Fibroblast of skin of right biceps (primary cell): ENCODE data around the gene CABLES2.
"Not testable (repeated sequence)": the region's sequence is repeated elsewhere in the genome, so short reads cannot be mapped to it uniquely, and the experiment has no call there.

Experiments
- DNase-seq: peaks from one replicate; pipeline ENCODE4 v3.0.0-alpha.2; 2013

The CABLES2 gene

DNA sequence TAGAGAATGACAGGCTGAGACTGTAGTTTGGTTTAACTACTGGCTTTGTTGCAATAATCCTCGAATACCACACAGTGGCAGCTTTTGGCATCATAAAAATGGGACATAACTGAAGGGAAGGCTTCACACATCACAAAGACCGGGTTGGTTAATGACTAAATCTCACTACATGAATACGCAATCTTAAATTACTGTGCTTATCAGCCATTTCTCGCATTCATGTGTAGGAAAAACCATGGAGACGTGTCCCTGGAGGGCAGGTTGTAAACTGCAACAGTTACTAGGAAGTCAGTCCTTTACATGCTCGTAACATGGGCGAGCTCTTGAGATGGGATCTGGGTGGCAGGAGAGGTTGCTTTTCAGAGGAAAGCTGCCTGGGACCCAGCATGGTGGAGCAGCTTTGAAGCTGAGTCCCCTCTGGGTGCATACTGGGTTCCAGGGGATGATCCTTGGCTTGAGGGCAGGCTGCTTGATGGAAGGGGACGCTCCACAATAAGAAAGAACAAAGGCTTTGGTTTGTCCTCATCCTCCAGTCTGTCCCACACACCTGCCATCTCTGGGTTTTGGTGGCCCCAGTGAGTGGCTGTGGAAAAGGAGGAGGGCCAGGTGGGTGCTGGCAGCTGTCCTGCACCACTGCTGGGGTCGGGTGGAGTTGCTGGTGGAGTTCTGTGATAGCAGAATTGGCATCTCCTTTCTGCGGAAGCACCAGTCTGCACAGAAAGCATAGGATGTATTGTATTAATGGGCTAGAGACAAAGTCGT is 18.1 kb downstream of the CABLES2 start:
- no peak for DNase-seq

DNA sequence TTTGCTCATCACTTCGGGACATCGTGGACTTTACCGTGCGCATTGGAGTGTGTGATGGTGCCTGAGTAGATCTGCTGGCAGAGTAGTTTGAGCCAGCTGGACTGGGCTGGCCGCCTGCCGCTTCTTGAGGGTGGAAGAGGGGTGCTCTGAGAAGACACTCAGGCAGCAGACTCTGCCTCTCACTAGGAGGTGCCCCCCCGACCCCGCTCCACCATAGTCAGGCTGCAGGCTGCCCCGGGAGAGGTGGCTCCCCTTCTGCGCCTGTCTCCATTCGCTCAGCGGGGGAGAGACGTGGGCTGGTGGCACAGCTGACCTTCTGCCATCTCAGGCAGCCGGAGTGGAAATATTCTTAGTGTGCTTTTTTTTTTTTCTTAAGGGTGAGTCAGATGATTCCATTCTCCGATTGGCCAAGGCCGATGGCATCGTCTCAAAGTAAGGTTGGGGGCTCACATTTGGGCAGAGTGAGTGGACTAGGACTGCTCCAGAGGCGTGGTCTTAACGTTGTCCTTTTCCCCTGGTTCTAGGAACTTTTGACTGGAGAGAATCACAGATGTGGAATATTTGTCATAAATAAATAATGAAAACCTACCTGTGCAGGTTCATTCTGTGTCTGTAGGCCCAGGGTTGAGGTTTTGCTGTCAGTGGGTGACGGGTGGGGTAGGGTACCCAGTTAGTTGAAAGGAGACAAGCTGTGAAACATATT is 19.0 kb downstream of the CABLES2 start:
- DNase-seq, result no peak

DNA sequence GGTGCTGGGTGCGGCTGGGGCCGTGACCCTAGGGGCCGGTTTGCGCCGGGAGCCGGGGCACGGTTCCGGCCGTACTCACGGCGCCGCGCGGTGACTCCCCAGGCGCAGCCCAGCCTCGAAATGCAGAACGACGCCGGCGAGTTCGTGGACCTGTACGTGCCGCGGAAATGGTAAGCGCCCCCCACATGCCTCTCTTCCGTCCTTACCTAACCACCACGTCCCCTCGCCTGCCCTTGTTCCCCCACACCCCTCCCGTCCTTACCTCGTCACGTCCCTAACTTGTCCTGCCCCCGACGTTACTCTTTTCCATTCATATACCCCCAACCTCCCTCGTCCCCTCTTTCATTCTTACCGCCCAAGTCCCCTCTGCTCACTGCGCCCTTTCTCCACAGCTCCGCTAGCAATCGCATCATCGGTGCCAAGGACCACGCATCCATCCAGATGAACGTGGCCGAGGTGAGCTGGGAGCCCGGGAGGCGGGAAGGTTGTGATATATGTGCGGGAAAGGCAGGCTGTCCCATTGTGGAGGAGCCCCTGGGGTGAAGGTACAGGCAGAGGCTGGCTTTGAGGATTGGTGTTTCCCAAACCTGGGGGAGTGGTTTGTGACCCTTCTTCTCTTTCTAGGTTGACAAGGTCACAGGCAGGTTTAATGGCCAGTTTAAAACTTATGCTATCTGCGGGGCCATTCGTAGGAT is 19.7 kb downstream of the CABLES2 start:
- no peak for DNase-seq

DNA sequence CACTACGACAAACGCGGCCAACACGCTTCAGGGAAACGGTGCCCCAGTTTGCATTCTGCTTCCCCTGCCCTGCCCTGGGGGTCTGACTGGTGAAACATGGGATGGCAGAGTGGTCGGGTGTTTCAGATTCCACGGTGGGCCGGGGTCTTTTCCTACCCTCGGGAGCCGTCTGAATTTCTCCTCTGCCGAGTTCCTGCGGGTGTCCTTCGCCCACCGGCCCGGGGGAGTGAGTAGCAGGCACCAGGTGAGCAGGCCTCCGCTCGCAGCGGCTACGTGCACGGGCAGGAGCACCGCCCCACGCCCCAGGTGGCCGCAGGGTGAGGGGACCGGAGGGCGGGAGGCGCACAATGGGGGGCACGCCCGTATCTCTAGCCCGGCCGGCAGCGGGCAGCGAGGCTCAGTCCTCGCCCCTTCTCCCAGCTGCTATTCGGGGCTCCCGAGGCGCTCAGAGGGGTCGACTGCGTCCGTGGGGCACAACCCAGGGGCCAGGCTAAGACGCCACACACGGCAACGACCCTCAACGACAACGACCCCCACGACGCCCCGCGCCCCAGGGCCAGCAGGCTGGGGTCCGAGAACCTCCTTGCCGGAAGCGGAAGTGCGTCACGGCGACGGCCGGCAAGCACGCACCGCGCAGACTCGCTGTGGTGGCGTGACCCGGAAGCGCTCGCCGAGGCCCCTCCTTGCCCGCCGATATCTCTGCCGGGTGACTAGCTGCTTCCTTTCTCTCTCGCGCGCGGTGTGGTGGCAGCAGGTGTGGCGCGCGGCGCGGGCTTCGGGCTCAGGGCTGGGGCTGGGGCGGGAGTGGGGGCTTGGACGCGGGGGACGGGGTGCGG is 20.5 kb downstream of the CABLES2 start, which contains the start of gene RPS21:
TSS of gene RPS21 (plus strand) at position 721 of the 836 bp plus-strand sequence. CDS start 236 bp downstream, outside the sequence.
- DNase-seq, result peak; percentile 90

DNA sequence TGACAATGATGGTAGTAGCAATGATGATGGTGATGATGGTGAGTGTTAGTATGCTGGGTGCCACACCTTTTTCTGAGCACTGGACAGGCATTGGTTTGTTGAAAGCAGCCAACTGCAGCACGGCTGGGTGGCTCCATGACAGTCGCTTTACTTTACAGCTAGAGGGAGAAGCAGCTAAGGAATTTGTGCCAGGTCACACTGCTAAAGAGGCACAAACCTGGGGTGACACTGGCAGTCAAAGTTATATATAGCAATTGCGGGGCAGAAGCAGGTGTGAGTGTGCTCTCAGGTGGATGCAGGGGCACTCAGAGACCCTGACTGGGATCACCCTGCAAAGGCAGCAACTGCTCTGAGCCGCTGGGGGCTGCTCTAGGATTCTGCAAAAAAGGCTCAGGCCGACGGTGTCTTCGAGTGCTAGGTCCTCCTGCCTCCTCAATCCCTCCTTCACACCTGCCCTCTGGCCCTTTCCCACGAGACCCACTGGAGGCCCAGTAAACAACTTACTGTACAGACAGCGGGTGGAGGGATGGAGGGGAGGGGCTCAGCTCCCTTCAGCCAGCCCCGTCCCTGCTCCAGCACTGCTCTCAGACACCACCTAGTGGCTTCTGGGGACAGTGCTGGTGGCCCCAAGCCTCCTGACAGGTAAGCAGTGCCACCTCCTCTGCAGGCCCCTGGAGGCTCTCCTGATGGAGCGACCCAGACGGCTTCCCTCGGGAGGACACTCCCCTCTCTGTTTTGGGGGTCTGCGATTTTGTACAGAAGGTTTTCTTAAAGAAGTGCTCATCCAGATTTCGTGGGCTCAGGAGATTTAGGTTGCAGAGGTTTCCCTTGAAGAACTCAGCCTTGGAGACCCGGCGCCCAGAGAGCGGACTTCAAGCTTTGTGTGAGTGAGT is 24.5 kb downstream of the CABLES2 start:
- DNase-seq, result peak; percentile 67

DNA sequence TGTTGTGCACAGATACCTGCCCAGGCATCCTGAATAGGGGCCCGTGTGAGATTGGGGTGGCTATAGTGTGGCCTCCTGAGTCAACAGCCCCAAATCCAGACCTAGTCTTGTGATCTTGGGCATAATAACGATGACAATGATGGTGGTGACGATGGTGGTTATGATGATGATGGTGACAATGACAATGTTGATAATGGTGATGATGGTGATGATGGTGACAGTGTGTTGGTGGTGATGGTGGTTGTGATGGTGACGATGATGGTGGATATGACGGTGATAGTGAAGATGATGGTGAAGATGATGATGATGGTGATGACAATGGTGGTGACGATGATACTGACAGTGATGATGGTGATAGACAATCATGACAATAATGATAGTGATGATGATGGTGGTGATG is 25.2 kb downstream of the CABLES2 start:
- no peak for DNase-seq

DNA sequence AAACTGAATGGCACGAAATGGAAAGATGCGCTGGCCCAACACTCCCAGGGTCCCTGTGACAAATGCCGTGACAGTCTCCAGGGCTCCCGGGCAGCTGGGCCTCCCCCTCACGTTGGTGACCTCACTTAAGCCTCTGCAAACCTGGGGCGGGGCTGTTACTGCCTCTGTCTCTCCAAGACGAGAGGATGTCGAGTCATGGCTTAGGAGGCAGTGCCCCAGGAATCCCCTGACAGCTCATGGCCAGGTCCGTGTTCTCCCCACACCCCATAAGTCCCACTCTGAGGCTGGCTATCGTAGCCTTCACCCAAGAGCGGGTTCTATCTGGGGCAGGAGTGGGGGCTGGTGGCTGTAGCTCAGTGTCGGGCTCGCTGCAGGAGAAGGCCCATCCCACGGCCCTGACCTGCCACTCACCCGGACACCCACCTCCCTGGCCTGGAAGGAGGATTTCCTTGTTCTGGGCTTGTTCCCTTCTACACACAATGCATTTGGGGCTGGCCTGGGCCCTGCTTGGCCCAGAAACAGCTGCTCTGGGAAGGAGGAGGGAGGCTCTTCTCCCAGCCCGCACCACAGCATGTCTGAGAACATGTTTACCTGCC is 25.8 kb downstream of the CABLES2 start:
- DNase-seq, result peak; percentile 74

DNA sequence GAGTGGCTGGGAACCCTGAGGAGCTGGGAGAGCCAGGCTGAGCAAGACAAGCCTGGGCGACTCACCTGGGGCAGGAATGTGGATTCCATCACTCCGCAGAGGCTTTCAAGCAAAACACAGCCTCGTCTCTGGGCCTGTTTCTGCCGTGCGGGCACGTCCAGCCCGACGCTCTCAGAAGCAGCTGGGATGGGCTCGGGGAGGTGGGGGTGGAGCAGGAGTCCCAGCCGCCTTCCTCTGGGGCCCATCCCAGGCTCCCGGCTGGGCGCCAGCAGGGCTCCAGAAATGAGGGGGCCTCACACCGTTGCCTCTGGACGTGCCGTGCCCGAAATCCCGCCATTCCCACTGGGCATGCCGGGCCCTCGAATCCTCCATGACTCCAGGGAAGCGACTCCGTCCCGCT is 28.9 kb downstream of the CABLES2 start:
- DNase-seq, result no peak

DNA sequence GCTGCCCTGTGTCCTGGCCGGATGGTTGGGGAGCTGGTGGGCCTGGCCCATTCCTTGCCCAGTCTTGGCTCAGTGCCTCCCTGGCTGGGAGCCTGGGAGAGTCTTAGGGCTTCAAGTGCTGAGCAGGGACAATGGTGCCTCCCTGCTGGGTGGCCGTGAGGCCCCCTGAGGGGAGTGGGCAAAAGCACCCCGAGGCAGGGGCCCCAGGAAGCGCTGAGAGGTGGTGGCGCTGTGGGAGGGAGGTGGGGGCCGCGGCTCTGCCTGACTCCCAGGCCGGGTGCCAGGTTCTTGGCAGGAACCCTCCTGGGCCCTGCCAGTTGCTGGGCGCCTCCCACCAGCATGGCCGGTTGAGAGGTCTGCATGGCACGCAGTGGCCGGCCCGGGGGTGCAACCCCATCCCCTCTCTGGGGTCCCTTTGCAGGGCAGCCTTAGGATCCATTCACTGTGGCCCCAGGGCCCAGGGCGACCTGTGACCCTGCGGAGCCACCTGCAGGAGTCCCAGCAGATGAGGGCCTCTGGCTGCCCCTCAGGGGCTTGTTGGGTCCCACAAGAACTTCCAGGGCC is 29.4 kb downstream of the CABLES2 start:
- no peak for DNase-seq

DNA sequence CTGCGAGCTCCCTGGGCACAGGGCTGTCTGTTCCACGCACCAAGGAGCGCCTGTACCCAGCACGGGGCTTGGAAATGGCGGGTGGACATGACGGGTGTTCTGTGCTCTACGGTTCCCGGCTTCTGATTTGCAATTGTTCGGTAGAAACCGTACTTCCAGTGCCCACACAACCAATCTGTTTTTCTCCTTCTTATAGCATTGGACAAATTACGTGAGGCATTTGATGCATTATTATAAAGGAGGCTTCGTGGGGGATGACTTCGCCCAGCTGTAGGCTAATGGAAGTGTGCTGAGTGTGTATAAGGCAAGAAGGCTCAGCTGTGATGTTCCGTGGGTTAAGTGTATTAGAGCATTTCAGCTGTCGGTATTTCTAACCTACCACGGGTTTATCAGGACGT is 30.0 kb downstream of the CABLES2 start:
- no peak for DNase-seq

DNA sequence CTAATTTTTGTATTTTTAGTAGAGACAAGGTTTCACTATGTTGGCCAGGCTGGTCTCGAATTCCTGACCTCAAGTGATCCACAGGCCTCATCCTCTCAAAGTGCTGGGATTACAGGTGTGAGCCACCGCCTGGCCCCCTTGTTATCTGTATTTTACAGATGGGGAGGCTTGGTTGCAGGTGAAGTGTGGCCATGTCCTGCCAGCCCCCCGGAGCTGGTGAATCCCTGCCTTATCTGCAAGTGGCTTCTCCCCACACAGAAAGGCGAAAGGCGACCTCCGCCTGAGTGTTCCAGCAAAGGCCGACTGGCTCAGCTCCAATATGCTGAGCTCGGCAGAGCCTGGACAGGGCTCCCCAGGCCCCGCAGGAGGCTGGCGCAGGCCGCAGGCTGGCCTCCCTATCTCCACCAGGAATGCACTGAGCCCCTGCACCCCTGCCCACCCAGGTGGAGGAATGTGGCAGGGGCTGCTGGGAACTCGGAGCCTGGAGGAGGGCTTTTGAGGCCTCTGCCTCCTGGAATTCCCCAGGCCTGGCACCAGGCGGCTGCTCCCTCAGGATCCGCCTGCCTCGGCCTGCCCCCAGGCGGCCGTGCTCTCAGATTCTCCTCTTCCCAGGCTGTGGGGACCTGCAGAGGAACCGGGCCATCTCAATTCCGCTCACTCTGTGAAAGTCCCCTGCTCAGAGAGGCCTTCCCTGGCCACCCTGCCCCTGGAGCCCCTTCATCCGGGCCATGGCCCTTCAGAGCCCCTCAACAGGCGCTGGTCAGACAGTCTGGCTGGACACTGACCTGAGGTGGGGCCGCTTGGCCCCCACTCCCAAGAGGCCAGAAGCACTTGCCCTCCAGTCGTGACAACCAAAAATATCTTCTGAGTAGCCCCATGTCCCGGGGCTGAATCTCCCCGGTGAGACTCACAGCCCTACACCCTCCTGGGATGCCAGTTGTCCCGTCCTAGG is 30.7 kb downstream of the CABLES2 start:
- peak; percentile 46 for DNase-seq

DNA sequence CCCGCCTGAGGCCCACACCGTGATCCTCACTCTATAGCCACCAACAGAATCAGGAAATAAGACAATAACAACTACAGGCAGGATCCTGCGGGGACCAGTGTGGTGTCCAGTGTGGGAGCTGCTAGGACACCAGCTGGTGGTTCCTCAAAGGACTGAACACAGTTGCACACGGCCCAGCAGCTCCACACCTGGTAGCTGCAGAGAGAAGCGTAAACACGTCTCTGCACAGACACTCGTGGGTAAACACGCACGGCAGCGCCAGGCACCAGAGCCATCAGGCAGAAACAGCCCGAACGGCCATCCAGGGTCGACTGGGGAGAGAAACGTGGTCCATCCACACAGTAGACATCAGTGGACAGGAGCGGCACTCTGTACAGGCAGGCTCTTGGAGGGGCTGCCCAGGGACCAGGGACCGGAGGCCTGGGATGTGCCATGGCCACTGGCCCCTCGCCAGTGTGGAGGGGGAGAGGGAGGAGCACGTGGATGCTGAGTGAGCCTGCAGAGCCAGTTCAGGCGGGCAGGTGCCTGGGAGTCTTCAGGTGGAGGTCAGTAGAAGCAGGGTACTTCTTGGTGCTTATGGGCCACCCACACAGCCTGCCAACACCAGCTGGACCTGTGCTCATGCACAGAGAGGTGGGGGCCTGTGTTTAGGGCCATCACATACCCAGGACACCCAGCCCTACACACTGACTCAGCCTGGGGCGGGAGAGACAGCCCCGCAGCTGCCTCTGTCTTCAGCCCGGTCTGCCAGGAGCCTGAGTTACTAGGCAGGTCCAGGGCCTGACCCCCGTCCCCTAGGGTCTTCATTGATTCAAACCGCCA is 32.5 kb downstream of the CABLES2 start:
- no peak for DNase-seq

DNA sequence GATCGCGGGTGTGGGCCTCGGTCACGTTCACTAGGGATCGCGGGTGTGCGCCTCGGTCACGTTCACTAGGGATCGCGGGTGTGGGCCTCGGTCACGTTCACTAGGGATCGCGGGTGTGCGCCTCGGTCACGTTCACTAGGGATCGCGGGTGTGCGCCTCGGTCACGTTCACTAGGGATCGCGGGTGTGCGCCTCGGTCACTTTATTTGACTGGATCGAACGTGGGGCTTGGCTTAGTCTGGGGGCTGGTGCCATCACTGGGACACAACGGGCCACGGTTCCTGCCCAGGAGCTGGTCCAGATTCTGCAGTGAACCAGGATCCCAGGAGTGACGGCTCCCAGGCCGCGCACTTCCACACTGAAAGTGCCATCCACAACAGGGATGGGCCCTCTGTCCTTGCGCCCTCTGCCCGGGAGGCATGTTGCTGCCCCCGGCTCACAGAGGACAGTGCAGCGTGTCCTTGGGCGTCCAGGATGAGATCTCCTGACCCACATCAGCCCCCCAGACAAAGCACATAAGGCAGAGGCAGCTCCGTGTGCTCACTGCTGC is 33.4 kb downstream of the CABLES2 start:
- not testable (repeated sequence) for DNase-seq

DNA sequence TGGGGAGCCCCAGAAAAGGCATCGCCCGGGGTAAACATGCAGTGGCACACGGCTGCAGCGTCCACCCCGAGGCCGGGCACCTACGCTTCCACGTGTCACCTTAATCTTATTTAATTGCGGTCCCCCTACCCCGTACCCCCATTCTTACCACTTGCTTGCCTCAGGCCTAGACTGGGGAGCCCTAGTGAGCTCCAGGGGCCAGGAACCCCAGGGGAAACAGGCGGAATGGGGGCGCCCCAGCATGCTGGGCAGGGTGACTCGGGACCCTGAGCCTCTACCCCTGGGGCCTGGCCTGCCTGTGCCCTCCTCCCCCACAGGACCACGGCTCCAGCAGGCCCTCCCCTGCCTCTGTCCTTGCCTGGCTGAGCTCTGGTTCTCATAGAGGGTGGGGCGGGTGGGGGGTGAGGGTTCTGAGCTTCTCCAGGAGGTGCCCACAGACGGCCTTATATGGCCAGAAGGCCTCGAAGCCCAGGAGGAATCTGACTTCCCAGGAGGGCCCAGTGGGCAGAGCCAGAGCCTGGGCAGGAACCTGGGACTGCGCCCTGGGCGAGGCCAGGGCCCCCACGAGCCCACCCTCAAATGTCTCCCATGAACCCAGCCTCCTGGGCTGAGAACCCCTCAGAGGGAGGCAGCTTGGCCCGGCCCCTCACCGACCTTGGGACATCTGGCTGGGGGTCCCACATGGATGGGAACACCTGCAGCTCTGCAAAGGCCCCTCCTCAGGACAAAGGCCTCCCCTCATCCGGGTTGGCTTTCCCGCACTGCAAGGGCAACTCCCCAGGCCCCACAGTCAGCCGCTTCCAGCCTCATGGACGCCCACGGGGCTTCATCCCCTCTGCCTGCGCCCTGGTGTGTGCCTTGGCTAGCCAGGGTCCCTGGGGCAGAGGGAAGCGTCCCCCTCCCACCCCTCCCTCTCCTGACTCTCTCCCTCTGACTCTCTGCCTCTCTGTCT is 34.8 kb downstream of the CABLES2 start:
- DNase-seq, result no peak

DNA sequence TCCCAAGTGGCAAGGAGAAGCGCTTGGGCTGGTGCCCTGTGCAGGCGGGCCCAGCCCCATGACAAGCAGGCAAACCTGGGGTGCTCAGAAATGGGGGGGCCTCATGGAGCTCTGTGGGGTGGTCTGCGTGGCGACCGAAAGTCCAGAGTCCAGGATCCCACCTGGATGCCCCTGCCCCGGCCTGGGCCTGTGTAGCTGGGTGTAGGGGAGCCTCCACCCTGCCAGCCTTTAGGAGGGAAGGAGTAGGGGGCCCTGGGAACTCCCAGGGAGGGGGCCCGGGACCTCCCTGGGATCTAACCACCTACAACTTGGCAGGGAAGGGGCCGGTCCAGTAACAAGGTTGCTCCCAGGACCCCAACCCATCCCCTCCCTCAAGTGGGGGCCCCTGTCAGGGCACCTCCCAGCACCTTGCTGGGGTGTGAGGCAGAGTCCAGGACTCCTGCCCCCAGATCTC is 35.5 kb downstream of the CABLES2 start:
- no peak for DNase-seq

DNA sequence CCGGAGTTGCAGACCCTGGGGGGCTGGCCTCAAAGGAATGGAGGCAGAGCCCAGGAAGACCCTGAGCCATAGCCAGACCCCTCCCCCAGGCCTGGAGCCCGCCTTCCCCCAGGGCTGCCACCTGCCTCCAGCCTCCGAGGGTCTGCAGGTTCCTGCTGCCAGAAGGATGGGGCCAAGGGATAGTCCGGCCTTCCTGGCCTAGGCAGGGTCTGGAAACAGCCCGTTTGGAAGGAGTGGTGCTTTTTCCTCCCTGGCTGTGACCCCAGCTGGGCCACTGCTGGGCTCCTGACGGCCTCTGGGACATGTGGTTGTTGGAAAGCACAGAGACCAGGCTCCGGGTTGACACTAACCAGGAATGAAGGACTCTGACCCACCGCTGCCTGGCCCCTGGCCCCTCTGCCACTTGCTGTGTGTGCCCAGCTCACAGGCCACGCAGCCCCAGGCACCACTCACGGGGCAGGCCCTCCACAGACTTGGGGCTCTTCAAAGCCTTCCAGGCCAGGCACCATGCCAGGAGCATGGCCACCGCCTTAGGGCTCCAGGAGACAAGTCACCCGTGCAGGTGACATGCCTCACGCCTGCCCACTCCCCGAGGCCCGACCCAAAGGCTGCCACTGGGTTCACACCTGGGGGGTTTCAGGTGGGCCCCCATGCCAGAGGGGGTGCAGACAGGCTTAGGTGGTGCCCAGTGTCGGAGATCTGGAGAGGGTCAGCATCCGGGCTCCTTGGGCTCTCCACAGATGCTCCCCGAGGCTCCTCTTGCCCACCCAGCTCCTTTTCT is 36.1 kb downstream of the CABLES2 start:
- no peak for DNase-seq
